B cell (primary cell): ENCODE data around the gene FOXN3.

ENCODE experiments used
- EZH2 ChIP-seq: IDR thresholded peaks from 2 replicates; pipeline ENCODE4 v1.6.1; 2012; ENCODE audit warnings: borderline replicate concordance, low read depth, mild to moderate bottlenecking, moderate library complexity, low read length; ENCODE audit not compliant: insufficient read depth, poor library complexity, severe bottlenecking
- TF ChIP-seq, protein P1 (sequence below): fragments of 200-600 bp; IDR thresholded peaks from one replicate; pipeline ENCODE4 v1.8.0; 2022; ENCODE audit warnings: antibody characterized with exemption, mild to moderate bottlenecking

GRCh38 chr14:89232265-89233070 lies 184.6 kb downstream of the FOXN3 start:
- TF ChIP-seq, protein P1, sequence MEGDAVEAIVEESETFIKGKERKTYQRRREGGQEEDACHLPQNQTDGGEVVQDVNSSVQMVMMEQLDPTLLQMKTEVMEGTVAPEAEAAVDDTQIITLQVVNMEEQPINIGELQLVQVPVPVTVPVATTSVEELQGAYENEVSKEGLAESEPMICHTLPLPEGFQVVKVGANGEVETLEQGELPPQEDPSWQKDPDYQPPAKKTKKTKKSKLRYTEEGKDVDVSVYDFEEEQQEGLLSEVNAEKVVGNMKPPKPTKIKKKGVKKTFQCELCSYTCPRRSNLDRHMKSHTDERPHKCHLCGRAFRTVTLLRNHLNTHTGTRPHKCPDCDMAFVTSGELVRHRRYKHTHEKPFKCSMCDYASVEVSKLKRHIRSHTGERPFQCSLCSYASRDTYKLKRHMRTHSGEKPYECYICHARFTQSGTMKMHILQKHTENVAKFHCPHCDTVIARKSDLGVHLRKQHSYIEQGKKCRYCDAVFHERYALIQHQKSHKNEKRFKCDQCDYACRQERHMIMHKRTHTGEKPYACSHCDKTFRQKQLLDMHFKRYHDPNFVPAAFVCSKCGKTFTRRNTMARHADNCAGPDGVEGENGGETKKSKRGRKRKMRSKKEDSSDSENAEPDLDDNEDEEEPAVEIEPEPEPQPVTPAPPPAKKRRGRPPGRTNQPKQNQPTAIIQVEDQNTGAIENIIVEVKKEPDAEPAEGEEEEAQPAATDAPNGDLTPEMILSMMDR = no peak
- no peak for TF ChIP-seq EZH2
